Kidney (tissue), 14 donors: ENCODE measurements around the gene PVRIG. TPM values are rescaled to one million over a fixed set of nuclear protein-coding genes. Genes with fewer than 3 reads are reported as not detected.
"Not testable (repeated sequence)": the region's sequence is repeated elsewhere in the genome, so short reads cannot be mapped to it uniquely, and the experiment has no call there.

Experiments used
- DNase-seq, 5 donors: peaks; one replicate each; pipeline ENCODE4 v3.0.0-alpha.2; 2013 to 2020
- FAIRE-seq: peaks from 2 replicates; lab custom pipeline; 2012; peaks lifted over from hg19 to GRCh38; lab: Jason Lieb, UNC
- H3K27ac ChIP-seq, 2 donors: one replicate each; pipeline ENCODE4 v1.7.0; 2013; ENCODE audit warnings: low read depth in 2 of 2, low read length in 2 of 2, inconsistent platforms in 1 of 2
- H3K27me3 ChIP-seq: one replicate; pipeline ENCODE4 v1.7.1; 2013; ENCODE audit warnings: low read length, inconsistent platforms; ENCODE audit not compliant: control insufficient read depth, insufficient read depth
- H3K36me3 ChIP-seq, 3 donors: one replicate each; pipeline versions ENCODE4 v1.7.0 to v1.7.1; 2013; ENCODE audit warnings: low read length in 3 of 3, control low read depth in 1 of 3, inconsistent platforms in 1 of 3; ENCODE audit not compliant: insufficient read depth in 3 of 3, control insufficient read depth in 2 of 3
- H3K4me1 ChIP-seq, 3 donors: one replicate each; pipeline versions ENCODE4 v1.7.0 to v1.7.1; 2013; ENCODE audit warnings: low read length in 3 of 3, inconsistent platforms in 1 of 3, low read depth in 1 of 3; ENCODE audit not compliant: control insufficient read depth in 2 of 3, insufficient read depth in 2 of 3
- H3K4me3 ChIP-seq, 3 donors: one replicate each; pipeline versions ENCODE4 v1.7.0 to v1.8.1; 2013; ENCODE audit warnings: low read length in 3 of 3, control low read depth in 1 of 3, inconsistent platforms in 1 of 3
- H3K9ac ChIP-seq, 3 donors: one replicate each; pipeline versions ENCODE4 v1.7.0 to v1.7.1; 2013; ENCODE audit warnings: low read length in 3 of 3, control low read depth in 1 of 3, inconsistent platforms in 1 of 3
- H3K9me3 ChIP-seq, 3 donors: one replicate each; pipeline versions ENCODE4 v1.7.0 to v1.7.1; 2013; ENCODE audit warnings: low read length in 3 of 3, control low read depth in 1 of 3, inconsistent platforms in 1 of 3; ENCODE audit not compliant: control insufficient read depth in 2 of 3, insufficient read depth in 1 of 3
- CTCF ChIP-seq: IDR thresholded peaks from 3 replicates; pipeline ENCODE4 v1.5.1; 2012; ENCODE audit warnings: mild to moderate bottlenecking, moderate library complexity, borderline replicate concordance; ENCODE audit not compliant: insufficient read depth; ENCODE audit errors: extremely low read depth
- intact Hi-C: fragments of 100-400 bp; cut with DNase I; formaldehyde crosslinking; loops from one replicate; pipeline ENCODE4 v1.11.1; 2022
- polyA plus RNA-seq: library from polyadenylated mRNA; stranded (reverse); fragments of 350-450 nt; fragmentation: Illumina TruSeq; extraction: RNeasy Lipid Tissue Mini Kit (QIAGEN cat#74804); gene quantifications from one replicate; pipeline ENCODE4 v1.2.3, GENCODE V29; 2014; ENCODE audit warnings: low read depth, low replicate concordance; ENCODE audit not compliant: insufficient read depth
- total RNA-seq: library from RNA; stranded (reverse); fragmentation: NEBNext Ultra II Directional; extraction: Animal tissue kit (Norgen Biotek cat#: 25700); gene quantifications from one replicate; pipeline ENCODE4 v1.2.1, GENCODE V29; 2021
- donor health status: control.
- donor health status: control.
- donor health status: control.
- donor health status: control.
- donor health status: control.
- donor health status: DM: yes; HTN: yes; CAD: no.
- donor health status: Normal renal cell carcinoma (clear cell type).

The PVRIG gene
- total and polyA plus RNA-seq, 2 donors from 2014 or later: 3.2 TPM; not detected in 1

GRCh38 chr7:100175296-100175935, 44.3 kb upstream of the PVRIG start:
- intact Hi-C loops: no loop called here
- Histone ChIP-seq H3K27ac (no peak overlapping the region), H3K4me1 (peaks cover 0 to 2% (median 0%) of the 10 kb centered on the region in 3 donors), H3K27me3 (no peaks in the 10 kb centered on the region), H3K4me3 (no peak overlapping the region), H3K9me3 (no peaks in the 10 kb centered on the region), H3K36me3 (no peaks in the 10 kb centered on the region), H3K9ac (no peak overlapping the region)
- no peak for FAIRE-seq
- DNase-seq: peak in 2 of 5 donors; percentile 47 to 48
- no peak for TF ChIP-seq CTCF

GRCh38 chr7:100176096-100177044, 43.4 kb upstream of the PVRIG start:
- no peaks in the 10 kb centered on the region for H3K27me3 ChIP-seq
- peaks cover 0 to 2% (median 0%) of the 10 kb centered on the region in 3 donors for H3K4me1 ChIP-seq
- no peaks in the 10 kb centered on the region for H3K9me3 ChIP-seq
- TF ChIP-seq CTCF: no peak
- no peak overlapping the region for H3K27ac ChIP-seq
- H3K4me3 ChIP-seq: peak overlapping the region in 2 of 3 donors; percentile 50 to 53
- FAIRE-seq (no peak), DNase-seq (peak in 1 of 5 donors; percentile 25)
- no peak overlapping the region for H3K9ac ChIP-seq
- intact Hi-C loops: no loop called here
- H3K36me3 ChIP-seq: no peaks in the 10 kb centered on the region

GRCh38 chr7:100177045-100178001, 42.4 kb upstream of the PVRIG start, which contains the start of the genes GPC2 and STAG3:
GPC2 (minus strand) TSS chr7:100177381; CDS start chr7:100177199, 182 bp downstream.
STAG3 (plus strand) TSS chr7:100177918; CDS start chr7:100180557, 2,639 bp downstream.
- peaks cover 0 to 2% (median 0%) of the 10 kb centered on the region in 3 donors for H3K4me1 ChIP-seq
- H3K9ac ChIP-seq: peak within 1 kb of the TSS in 1 of 3 donors; percentile 48
- peak within 1 kb of the TSS; percentile 49 to 66 (median 53) for H3K4me3 ChIP-seq
- TF ChIP-seq CTCF: no peak
- intact Hi-C loops: no loop called here
- FAIRE-seq (no peak), DNase-seq (peak; percentile 97 to 99 (median 98))
- H3K36me3 ChIP-seq: no peaks in the 10 kb centered on the region
- H3K9me3 ChIP-seq: no peaks in the 10 kb centered on the region
- no peaks in the 10 kb centered on the region for H3K27me3 ChIP-seq
- H3K27ac ChIP-seq: no peak within 1 kb of the TSS

- H3K36me3 ChIP-seq, H3K9ac ChIP-seq, intact Hi-C loops, H3K4me3 ChIP-seq, H3K4me1 ChIP-seq, H3K27ac ChIP-seq, DNase-seq, H3K27me3 ChIP-seq, FAIRE-seq, H3K9me3 ChIP-seq: not testable (repeated sequence)
These were observed 39.7 kb upstream of the PVRIG start for GRCh38 chr7:100180084-100180483.

- H3K27ac ChIP-seq, H3K36me3 ChIP-seq, H3K4me3 ChIP-seq, FAIRE-seq, H3K27me3 ChIP-seq, H3K4me1 ChIP-seq, DNase-seq, H3K9ac ChIP-seq, intact Hi-C loops, H3K9me3 ChIP-seq: not testable (repeated sequence)
These were observed 37.1 kb upstream of the PVRIG start for GRCh38 chr7:100182616-100183015.
